Measurements from ENCODE around the gene DCAF4. TPM values are rescaled to one million over a fixed set of nuclear protein-coding genes. Genes with fewer than 3 reads are reported as not detected.
"Not testable (repeated sequence)": the region's sequence is repeated elsewhere in the genome, so short reads cannot be mapped to it uniquely, and the experiment has no call there.

Gene DCAF4
- total RNA-seq, 3 donors from 2014 or later (not counting 1 experiment from before 2014, with no cell fraction given) = 4.6 to 18.6 (median 16.5) TPM

GRCh38 chr14:72948481-72949138, 22.3 kb downstream of the DCAF4 start:
- no peak overlapping the region for H3K4me3 Mint-ChIP-seq
- DNase-seq (peak; percentile 44 to 71), ATAC-seq (peak in 1 of 3 donors; percentile 61)
- WGBS (ENCODE audit: insufficient coverage) = 32% methylated on average over 4 of the region's 5 CpGs
- H3K27me3 Mint-ChIP-seq (ENCODE audit: low read depth in 2 of 2) = no peaks in the 10 kb centered on the region
- Histone ChIP-seq H3K27me3 (ENCODE audit: control insufficient read depth, insufficient read depth, low read length) (no peaks in the 10 kb centered on the region), H3K36me3 (ENCODE audit: control insufficient read depth, insufficient read depth, low read length) (peaks cover 11% of the 10 kb centered on the region), H3K27ac (ENCODE audit: low read length) (no peak overlapping the region), H3K4me1 (ENCODE audit: control insufficient read depth, insufficient read depth, low read length) (no peaks in the 10 kb centered on the region), H3K4me3 (ENCODE audit: low read length) (no peak overlapping the region), H3K9me3 (ENCODE audit: control insufficient read depth, insufficient read depth, low read length) (no peaks in the 10 kb centered on the region)
- no peak overlapping the region for H3K27ac Mint-ChIP-seq
- TF ChIP-seq, protein P1, sequence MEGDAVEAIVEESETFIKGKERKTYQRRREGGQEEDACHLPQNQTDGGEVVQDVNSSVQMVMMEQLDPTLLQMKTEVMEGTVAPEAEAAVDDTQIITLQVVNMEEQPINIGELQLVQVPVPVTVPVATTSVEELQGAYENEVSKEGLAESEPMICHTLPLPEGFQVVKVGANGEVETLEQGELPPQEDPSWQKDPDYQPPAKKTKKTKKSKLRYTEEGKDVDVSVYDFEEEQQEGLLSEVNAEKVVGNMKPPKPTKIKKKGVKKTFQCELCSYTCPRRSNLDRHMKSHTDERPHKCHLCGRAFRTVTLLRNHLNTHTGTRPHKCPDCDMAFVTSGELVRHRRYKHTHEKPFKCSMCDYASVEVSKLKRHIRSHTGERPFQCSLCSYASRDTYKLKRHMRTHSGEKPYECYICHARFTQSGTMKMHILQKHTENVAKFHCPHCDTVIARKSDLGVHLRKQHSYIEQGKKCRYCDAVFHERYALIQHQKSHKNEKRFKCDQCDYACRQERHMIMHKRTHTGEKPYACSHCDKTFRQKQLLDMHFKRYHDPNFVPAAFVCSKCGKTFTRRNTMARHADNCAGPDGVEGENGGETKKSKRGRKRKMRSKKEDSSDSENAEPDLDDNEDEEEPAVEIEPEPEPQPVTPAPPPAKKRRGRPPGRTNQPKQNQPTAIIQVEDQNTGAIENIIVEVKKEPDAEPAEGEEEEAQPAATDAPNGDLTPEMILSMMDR (IDR thresholded peaks at IDR 0.05) = peak; percentile 84
- H3K9me3 Mint-ChIP-seq = no peaks in the 10 kb centered on the region
- intact Hi-C loops (cut with micrococcal nuclease) = loop anchor here (1.0 kb wide), 1 partner anchor 431 kb away; no protein-coding TSS in a partner anchor
- H3K36me3 Mint-ChIP-seq = no peaks in the 10 kb centered on the region
- H3K4me1 Mint-ChIP-seq = no peaks in the 10 kb centered on the region

GRCh38 chr14:72952171-72952570, 25.9 kb downstream of the DCAF4 start:
- H3K4me3 ChIP-seq (ENCODE audit: low read length) = no peak overlapping the region
- WGBS (ENCODE audit: insufficient coverage) = 95% methylated on average over 3 of the region's 3 CpGs
- TF ChIP-seq, protein P1 (IDR thresholded peaks at IDR 0.05) = no peak
- no peak overlapping the region for H3K4me3 Mint-ChIP-seq
- intact Hi-C loops (cut with micrococcal nuclease) = no loop called here
- ATAC-seq (no peak), DNase-seq (no peak)
- no peaks in the 10 kb centered on the region for H3K36me3 Mint-ChIP-seq
- H3K27ac Mint-ChIP-seq = no peak overlapping the region
- H3K36me3 ChIP-seq (ENCODE audit: control insufficient read depth, insufficient read depth, low read length) = peaks cover 10% of the 10 kb centered on the region
- H3K27me3 ChIP-seq (ENCODE audit: control insufficient read depth, insufficient read depth, low read length) = no peaks in the 10 kb centered on the region
- H3K4me1 Mint-ChIP-seq = no peaks in the 10 kb centered on the region
- H3K9me3 ChIP-seq (ENCODE audit: control insufficient read depth, insufficient read depth, low read length) = no peaks in the 10 kb centered on the region
- no peaks in the 10 kb centered on the region for H3K4me1 ChIP-seq (ENCODE audit: control insufficient read depth, insufficient read depth, low read length)
- no peaks in the 10 kb centered on the region for H3K27me3 Mint-ChIP-seq (ENCODE audit: low read depth in 2 of 2)
- no peaks in the 10 kb centered on the region for H3K9me3 Mint-ChIP-seq
- no peak overlapping the region for H3K27ac ChIP-seq (ENCODE audit: low read length)

GRCh38 chr14:72956741-72957140, 30.5 kb downstream of the DCAF4 start:
- WGBS (ENCODE audit: insufficient coverage) = 97% methylated on average over 8 of the region's 9 CpGs
- H3K27me3 Mint-ChIP-seq (ENCODE audit: low read depth in 2 of 2); H3K9me3 ChIP-seq (ENCODE audit: control insufficient read depth, insufficient read depth, low read length); H3K4me1 ChIP-seq (ENCODE audit: control insufficient read depth, insufficient read depth, low read length); H3K4me3 ChIP-seq (ENCODE audit: low read length); H3K27me3 ChIP-seq (ENCODE audit: control insufficient read depth, insufficient read depth, low read length); H3K27ac Mint-ChIP-seq; H3K4me1 Mint-ChIP-seq; intact Hi-C loops (cut with micrococcal nuclease); H3K9me3 Mint-ChIP-seq; H3K27ac ChIP-seq (ENCODE audit: low read length); H3K36me3 Mint-ChIP-seq; DNase-seq; ATAC-seq; H3K4me3 Mint-ChIP-seq: not testable (repeated sequence)
- H3K36me3 ChIP-seq (ENCODE audit: control insufficient read depth, insufficient read depth, low read length) = peaks cover 28% of the 10 kb centered on the region

GRCh38 chr14:72957213-72957612, 30.9 kb downstream of the DCAF4 start:
- H3K27ac Mint-ChIP-seq = no peak overlapping the region
- no peak for DNase-seq
- no peaks in the 10 kb centered on the region for H3K4me1 Mint-ChIP-seq
- H3K36me3 Mint-ChIP-seq = peaks cover 9% of the 10 kb centered on the region
- TF ChIP-seq, protein P1 (IDR thresholded peaks at IDR 0.05) = no peak
- no peaks in the 10 kb centered on the region for H3K27me3 ChIP-seq (ENCODE audit: control insufficient read depth, insufficient read depth, low read length)
- no peak overlapping the region for H3K4me3 ChIP-seq (ENCODE audit: low read length)
- no peak overlapping the region for H3K27ac ChIP-seq (ENCODE audit: low read length)
- intact Hi-C loops (cut with micrococcal nuclease) = no loop called here
- no peak overlapping the region for H3K4me3 Mint-ChIP-seq
- no peaks in the 10 kb centered on the region for H3K27me3 Mint-ChIP-seq (ENCODE audit: low read depth in 2 of 2)
- H3K4me1 ChIP-seq (ENCODE audit: control insufficient read depth, insufficient read depth, low read length) = no peaks in the 10 kb centered on the region
- WGBS (ENCODE audit: insufficient coverage) = 90% methylated on average over 3 of the region's 3 CpGs
- H3K36me3 ChIP-seq (ENCODE audit: control insufficient read depth, insufficient read depth, low read length) = peaks cover 30% of the 10 kb centered on the region
- ATAC-seq = no peak
- no peaks in the 10 kb centered on the region for H3K9me3 ChIP-seq (ENCODE audit: control insufficient read depth, insufficient read depth, low read length)
- H3K9me3 Mint-ChIP-seq = no peaks in the 10 kb centered on the region
